NCI-H345 (cell line): ENCODE results near the gene PIGM.
"Not testable (repeated sequence)": the region's sequence is repeated elsewhere in the genome, so short reads cannot be mapped to it uniquely, and the experiment has no call there.

ENCODE experiments used
- DNase-seq: peaks from one replicate; lab custom pipeline; 2025; lab: John Stamatoyannopoulos, UW

The PIGM gene

GRCh38 chr1:160061369-160062229 is 29.8 kb upstream of the PIGM start:
- no peak for DNase-seq

DNA sequence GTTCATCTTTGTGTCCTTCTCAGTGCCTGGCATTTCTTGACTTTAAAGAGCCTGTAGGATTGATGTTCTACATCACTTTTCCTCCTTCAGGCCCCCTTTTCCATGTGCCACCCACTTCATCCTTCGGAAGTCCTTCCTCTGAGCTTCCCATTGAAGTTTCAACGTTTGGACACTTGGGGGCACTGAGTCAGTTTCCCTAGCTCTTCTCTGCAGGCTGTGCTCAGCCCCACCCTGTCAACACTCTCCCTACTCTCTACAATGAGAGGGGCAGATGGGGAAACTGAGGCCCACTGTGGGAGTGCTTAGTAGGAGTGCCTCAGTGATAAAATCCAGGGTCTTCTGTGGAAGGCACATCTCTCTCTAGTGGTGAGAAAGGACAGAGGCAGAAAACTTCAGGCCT is 26.3 kb upstream of the PIGM start:
- no peak for DNase-seq

GRCh38 chr1:160056648-160057169 is 24.9 kb upstream of the PIGM start:
- DNase-seq, result no peak

DNA sequence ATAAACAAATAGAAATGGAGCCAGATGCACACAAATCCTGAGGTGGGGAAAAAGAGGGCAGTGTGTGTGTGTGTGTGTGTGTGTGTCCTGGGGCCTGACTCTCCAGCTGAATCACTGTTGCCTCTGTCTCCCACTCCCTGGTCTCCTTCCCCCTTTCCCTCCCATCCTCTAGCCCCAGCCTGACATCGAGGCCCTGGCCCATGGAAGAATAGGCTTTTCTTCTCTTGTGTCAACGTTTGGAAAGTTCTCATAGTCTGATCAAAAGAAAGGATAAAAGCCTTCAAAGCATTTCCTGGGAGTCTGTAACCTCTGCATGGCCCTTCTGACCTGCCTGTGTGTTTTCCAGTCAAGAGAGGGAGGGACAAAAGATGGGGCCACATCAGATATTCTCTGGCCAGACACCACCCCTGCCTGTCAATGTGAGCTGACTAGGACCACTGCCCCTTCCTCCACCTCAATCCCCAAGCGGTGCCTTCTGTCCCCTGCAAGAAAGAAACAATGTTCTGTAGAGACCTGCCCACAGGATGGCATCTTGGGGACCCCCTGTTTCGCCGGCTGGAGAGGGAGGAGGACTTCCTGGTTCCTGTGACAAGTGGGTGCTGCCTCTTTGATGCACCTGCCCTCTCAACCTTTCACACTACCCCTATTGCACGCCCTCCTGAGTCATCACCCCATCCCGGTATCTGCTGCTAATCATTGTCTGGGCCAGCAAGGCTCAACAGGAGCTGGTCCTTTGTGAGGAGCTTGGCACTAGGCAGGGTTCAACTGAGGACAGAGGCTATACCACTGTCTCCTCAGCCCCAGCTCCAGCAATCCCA is 22.0 kb upstream of the PIGM start:
- no peak for DNase-seq

- no peak for DNase-seq
Observed at GRCh38 chr1:160052936-160053335, 21.1 kb upstream of the PIGM start.

GRCh38 chr1:160050619-160051018 is 18.8 kb upstream of the PIGM start:
- no peak for DNase-seq

DNA sequence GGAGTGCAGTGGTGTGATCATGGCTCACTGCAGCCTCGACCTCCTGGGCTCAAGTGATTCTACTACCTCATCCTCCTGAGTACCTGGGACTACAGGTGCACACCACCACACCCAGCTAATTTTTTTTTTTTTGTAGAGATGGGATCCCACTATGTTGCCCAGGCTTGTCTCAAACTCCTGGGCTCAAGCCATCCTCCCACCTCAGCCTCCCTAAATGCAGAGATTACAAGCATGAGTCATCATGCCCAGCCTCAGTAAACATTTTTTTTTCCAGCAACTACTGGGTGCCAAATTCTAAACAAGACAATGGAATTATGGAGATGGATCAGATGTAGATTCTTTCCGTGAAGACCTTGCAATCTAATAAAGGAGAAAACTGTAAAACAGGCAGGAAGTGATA is 18.4 kb upstream of the PIGM start:
- not testable (repeated sequence) for DNase-seq

- no peak for DNase-seq
Observed at GRCh38 chr1:160049101-160049500, 17.3 kb upstream of the PIGM start.

GRCh38 chr1:160048335-160048734 is 16.5 kb upstream of the PIGM start:
- DNase-seq, result peak; percentile 9

GRCh38 chr1:160047111-160047991 is 15.6 kb upstream of the PIGM start:
- no peak for DNase-seq

GRCh38 chr1:160046494-160047110 is 14.8 kb upstream of the PIGM start:
- DNase-seq, result peak; percentile 37

DNA sequence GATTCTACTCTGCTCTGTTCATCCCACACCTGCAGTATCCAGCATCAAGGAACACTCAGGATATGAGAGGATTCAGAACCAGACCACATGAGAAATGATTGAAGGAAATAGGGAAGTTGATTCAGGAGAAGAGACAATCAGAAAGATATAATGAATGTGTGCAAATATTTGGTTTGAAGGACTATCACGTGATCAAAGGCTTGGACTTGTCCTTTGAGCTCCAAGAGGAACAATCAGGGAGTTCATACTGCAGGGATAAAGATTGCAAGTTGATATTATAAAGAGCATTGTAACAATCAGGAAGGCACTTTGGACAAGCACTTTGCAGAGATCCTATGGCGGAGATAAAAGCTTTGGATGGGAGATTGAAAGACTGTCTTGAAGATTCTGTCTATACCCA is 13.9 kb upstream of the PIGM start:
- no peak for DNase-seq

GRCh38 chr1:160043543-160043942 is 11.8 kb upstream of the PIGM start:
- no peak for DNase-seq

DNA sequence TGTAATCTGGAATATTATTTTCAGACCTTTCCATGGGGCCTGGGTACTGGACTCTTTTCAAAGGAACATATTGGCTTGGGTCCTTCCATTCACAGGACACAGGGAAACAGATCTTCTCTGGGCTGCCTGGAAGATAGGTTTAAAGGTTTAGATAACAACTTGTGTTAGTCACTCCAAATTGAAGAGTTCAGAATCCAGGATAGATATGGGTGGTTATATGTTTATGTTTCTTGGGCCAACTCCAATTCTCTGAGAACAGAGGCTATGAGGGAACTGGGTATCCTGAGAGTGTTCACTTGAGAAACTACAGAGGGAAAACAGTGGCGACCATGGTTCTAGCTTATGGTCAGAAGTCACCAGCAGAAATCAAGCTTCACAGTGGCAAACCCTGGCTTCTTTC is 8.7 kb upstream of the PIGM start:
- no peak for DNase-seq

- DNase-seq, result no peak
Observed at GRCh38 chr1:160032165-160032820, 503 bp upstream of the PIGM start.

- peak; percentile 23 for DNase-seq
Observed at GRCh38 chr1:160030657-160031364, 979 bp downstream of the PIGM start.

DNA sequence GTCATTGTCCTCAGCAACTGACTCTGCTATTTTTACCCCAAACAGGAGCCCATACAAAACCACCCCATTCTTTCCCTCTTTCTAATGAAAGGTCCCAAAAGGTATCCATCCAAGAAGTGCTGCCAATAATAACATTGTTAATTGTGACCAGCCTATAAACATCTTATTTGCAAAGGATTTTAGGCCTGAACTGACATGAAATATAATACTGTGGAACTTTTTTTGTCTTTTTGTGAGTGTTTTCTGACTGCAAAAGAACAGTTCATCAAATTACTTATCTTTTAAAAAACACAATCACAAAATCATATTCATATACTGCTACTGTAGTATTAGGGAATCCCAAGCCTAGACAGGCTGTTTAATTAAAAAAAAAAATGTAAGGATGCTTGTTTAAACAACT is 3.4 kb downstream of the PIGM start:
- DNase-seq, result no peak

DNA sequence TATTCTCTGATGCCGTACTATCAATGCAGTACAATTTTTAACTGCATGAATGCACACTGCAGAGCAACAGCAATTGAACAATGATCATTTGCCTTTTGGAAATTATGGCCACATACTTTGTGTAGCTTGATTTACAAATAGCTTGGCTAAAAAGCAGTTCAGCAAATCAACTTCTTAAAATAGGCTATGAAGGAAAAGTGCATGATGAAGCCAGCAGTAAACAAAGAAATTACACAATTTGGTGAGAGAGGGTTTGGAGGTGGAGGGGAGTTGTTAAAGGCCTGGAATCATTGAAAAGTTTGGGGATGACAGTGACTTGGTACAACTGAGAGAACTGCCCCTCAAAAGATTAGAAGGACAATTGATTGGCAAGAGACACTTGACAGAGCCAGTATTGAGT is 6.5 kb downstream of the PIGM start:
- no peak for DNase-seq

- DNase-seq, result no peak
Observed at GRCh38 chr1:160024195-160024905, 7.4 kb downstream of the PIGM start.
